Activated effector memory CD4-positive, alpha-beta T cell treated with anti-CD3 and anti-CD28 coated beads, Interleukin-2, amount 50 U/mL, for 16 hours (primary cell): ENCODE measurements around the gene SLC25A28.
"Not testable (repeated sequence)": the region's sequence is repeated elsewhere in the genome, so short reads cannot be mapped to it uniquely, and the experiment has no call there.

Experiments used
- DNase-seq: peaks from one replicate; pipeline ENCODE4 v3.0.0-alpha.2; 2020

SLC25A28 gene

DNA sequence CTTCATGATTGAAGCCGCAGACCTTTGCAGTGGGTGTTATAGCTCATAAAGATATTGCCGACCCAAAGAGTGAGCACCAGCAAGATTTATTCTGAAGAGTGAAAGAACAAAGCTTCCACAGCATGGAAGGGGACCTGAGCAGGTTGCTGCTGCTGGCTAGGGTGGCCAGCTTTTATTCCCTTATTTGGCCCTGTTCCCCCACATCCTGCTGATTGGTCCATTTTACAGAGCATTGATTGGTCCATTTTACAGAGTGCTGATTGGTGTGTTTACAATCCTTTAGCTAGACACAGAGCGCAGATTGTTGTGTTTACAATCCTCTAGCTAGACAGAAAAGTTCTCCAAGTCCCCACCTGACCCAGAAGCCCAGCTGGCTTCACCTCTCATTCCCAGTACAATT is 4.9 kb upstream of the SLC25A28 start:
- DNase-seq, result not testable (repeated sequence)

DNA sequence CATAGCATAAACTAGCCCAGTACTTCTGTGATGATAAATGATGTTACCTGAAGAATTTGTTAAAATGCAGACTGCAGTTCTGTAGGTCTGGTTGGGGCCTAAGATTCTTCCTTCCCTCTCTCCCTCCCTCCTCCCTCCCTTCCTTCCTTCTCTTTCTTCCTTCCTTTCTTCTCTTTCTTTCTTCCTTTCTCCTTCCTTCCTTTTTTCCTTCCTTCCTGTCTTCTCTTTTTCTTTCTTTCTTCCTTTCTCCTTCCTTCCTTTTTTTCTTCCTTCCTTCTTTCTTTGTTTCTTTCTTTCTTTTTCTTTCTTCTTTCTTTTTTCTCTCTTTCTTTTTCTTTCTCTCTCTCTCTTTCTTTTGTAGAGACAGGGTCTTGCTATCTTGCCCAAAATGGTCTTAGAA is 3.7 kb upstream of the SLC25A28 start:
- no peak for DNase-seq

DNA sequence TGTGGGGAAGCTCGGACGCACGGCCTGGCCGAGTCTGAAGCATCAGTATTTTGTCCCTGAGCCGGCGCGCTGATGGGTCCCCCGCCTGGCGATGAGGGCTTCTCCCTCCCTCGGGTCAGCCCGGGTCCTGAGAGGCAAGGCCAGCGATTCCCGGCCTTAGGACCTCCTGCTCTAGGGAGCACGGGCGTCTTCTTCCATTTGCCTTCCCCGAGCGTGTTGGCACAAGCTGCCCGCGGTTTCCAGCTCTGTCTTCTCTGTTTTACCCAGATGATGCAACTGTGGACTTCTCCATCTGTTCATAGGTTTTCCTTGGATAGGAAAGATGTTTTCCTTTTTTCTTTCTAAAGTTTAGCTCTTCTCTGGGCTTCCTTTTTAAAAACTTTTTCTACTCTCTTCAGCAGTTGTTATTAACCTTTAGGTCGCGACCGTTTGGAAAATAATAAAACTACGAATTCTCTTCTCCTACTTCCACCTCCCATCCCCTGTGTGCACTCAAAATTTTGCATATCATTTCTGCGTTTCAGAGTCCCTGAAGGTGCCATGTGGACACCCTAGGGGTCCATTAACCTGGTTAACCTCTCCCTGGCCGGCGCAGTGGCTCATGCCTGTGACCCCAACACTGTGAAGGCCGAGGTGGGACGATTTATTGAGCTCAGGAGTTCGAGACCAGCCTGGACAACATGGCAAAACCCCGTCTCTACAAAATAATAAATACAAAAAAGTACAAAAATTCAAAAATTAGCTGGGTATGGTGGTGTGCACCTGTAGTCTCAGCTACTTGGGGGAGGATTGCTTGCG is 1.4 kb upstream of the SLC25A28 start:
- DNase-seq, result no peak

DNA sequence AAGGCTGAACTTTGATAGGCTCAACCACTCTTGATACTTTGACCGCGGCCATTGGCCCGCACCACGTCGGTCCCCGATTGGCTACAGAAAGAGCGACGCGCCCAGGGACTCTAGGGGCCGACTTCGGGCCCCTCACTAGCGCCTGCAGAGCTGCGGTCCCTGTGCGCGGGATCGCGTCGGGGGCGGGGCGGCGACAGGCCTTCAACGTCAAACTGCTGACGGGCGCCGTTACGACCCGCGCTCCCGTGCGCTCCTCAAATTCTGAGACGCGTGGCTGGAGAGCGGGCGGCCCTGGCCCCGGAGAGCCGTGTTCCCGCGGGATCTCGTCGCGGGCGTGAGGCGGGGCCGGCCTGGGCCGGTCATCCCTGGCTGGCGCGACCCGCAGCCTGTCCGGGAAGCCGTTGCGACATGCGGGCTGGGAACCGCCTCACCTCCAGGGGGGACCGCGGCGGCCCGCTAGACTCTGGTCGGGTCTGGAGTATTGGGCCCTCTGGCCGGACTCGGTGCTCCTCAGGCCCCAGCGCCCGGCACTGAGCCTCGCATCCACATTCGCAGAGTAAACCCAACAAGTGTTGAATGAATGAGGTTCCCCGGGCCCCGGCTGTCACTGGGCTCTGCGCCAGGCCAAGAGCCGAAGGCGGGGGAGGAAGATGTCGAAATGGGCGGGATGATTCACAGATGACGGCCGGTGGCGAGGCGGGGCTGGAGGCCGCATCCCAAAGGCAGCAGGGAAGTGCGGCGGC is 643 bp upstream of the SLC25A28 start:
- peak; percentile 96 for DNase-seq

DNA sequence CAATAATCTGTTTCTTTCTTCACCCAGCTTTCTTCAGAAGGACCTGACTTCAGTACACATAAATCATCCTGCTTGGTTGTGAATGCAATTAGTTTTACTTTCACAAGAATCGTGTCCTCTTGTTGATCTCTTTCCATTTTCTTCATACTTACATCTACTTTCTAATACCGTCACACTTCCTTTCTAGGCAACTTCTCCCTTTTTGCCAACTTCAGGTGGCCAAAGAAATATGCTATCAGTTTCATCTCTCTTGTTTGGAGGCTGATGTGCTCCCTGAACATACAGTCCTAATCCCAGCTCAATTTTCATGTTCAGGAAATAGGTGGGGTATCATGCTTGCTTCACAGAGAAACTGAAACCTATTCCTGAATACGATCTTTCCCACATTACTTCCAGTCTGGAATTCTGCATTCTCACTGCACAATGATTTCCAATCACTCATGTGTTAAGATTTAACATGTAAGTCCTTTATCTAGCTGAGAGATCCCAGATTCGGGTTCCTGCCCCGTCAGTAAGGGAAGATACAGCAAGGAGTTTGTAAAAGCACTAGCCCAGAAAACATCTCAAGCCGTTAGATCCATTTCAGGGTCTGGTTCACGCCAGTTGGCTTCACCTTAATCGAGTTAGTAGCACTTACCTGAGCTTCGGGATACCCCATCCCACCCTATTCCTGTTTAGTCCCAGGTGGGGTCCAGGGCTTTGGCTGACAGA is 994 bp downstream of the SLC25A28 start:
- DNase-seq, result no peak

DNA sequence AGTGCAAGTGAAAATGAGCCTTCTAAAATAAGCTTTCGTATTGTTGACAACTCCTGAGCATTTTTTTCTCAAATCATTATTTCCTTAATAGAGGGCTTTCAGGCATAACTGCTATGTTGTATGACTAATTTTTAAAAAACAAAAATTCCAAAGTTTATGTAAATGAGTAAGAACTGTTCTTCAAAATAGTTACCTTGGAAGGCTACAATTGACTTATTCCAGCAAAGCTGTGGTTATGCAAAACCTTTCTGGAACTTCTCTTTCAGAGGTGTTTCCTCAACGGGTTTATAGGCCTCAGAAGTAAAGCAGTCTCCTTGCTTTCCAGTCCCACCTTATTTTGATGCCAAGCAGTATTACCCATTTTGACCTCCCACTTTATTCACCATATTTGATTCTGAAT is 2.5 kb downstream of the SLC25A28 start:
- DNase-seq, result no peak

DNA sequence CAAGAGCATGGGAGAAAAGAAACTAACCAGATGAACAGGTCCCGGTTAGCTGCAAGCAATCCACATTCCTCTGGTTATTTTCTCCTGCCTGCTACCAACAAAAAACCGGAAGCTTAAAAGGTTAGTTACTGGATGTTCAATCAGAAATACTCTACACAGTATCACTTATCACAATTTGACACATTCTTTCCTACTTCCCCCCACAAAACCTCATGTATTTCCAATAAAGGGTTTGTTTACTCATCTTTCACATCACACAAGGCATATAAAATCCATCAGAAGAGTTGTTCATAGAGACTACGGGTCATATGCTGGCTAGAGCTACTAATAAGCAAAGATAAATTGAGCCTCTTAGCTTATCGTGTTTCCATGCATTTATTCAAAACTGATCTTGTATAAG is 4.8 kb downstream of the SLC25A28 start:
- no peak for DNase-seq

DNA sequence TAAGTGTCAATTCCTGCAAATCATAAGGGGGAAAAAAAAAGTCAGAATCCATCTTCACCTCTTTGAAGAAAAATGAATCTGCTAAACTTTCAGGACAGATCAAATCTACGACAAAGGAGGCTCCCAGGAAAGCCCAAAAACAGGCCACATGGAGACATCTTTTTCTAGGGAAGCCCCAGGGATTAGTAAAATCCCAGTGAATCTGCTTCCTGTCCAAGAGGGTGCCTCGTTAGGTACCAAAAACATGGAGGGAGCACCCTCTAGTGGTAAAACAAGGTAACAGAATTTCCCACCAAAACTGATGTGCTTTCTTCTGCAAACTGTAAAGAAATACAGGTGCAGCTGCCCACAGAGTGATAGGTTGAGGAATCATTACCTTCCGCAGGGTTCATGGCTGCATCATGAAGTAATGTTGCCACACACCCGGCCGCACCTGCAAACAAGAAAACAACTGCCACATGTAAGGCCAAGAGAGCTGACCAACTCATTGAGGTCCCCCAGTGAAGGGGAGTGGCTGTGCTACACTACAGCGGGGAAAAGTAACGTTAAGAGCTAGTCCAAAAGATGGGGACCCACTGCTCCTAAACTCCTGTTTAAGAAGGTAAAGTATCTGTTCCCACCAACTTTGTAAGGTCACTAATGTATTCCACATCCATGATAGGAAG is 7.9 kb downstream of the SLC25A28 start:
- no peak for DNase-seq

DNA sequence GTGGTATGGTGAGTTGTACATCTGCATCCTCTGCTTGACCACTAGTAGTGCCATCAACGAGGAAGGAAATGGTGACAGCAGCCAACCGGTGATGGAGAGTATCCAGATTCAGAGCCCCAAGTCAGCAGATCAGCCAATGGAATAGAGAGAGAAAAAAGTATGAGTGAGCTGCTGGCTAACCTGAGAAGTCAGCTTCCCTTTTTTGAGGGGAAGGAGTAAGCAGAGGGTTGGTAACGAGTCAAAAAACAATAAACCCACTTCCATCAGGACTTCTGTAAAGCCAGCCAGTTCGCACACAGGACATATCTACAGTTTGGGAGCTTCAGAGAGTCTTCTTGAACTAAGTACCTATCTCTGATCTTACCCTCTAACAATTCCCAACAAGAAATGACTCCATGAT is 8.9 kb downstream of the SLC25A28 start:
- DNase-seq, result no peak

DNA sequence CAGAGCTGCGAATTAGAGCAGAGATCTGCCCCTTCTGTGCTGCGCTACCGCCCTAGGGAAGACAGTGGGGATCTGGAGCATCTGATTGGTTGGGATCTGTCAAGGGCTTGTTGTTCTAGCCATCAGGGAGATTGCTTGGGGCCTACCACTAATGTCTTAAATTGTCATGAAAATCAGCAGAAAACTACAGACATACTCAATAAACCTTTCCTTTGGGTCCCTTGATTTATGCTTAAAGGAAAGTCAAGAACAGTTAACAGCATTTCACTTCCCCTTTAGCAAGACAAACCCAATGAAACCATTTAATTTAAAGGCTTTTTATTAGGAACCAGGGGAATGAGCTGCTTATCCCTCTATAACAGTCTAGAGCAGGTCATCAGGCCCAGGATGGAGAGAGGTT is 10.0 kb downstream of the SLC25A28 start:
- DNase-seq, result no peak

DNA sequence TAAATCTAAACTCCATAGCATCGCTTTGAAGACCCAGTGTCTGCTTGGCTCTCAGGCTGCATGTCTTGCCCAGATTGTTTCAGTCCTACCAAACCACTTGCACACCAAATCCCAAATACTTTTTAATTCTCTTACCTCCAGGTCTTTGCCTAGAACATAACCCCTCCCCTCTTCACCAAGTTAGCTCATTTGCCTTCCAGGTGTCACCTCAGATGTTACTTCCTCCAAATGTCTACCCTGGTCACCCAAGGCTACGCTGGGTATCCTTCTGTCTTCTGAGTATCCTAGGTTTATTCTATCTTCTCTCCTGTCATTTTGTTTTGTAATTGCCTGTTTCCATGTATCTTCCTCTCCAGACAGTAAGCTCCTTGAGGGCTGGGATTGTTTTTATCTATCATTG is 11.1 kb downstream of the SLC25A28 start:
- no peak for DNase-seq

DNA sequence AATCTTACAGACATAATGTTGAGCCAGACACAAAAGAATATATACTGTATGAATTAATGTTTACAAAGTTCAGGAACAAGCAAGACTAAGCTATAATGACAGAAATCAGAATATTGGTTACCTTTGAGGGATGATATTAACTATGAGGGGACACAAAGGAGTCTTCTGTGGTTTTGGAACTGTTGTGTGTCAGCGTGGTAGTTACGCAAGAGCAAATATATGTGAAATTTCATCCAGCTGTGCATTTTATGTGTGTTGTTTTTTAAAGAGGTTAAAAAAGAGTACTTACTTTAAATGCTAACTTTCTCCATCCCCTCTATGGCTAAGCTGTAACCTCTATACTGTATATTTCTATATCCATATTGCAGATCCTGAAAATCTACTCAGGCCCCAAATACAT is 14.9 kb downstream of the SLC25A28 start:
- no peak for DNase-seq

DNA sequence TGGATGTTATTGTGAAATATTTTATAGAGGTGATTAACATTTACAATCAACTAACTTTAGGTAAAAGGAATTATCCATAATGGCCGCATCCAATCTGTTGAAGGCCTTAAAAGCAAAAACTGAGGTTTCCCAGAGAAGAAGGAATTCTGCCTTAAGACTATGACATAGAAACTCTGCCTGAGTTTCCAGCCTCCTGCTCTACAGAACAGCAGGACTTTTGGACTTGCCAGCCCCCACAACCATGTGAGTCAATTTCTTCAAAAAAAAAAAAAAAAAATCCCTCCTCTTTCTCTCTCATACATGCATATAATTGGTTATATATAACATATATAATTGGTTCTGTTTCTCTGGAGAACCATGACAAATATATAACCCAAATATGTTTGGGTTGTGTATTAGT is 15.4 kb downstream of the SLC25A28 start:
- DNase-seq, result no peak

DNA sequence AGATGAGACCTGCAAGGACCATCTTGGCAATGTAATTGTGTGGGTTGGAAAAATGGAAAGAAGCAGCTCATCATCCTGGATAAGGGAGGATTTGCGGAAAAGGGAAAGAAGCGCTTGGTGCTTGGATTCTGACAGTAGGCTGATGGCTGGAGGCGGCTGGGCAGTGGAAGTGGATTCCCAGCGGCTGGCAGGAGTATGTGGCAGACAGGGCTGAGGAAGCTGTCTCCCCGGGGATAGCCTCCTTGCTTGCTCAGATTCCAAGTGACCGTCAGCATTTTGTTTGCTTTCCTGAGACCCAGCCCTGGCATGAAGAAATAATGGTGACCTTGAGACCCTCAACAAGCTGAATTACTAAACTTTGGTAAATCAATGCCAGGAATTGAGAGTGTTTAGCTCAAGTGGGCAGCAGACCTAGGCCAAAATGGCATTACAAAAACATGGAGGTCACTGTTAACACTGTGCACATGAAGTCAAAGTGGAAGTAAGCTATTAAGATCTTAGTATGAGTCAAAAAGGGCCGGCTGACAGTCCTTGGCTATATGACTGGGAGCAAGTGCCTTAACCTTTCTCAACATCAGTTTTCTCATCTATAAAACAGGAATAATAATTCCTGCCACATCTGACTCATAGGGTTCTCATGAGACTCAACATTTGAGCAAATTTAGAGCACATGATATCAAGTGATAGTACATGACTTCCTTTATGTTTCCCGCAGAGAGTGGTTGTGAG is 21.3 kb downstream of the SLC25A28 start:
- no peak for DNase-seq

DNA sequence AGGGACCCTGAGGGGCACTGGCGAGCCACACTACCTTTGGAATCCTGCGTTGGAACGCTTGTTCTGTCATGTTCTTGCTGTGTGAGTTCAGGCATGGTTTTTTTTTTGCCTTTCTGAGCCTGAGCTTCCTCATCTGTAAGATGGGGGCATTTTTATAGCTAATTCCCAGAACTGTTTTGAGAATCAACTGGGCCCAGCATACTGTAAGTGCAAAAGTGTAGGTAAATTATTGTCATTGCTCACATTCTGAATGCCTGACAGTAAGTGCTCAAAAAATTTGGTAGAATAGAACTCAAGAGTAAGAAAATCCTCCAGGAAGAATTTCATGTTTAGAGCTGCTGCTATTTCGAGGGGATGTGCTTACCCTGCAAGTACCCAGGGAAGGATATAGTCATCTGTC is 22.2 kb downstream of the SLC25A28 start:
- no peak for DNase-seq

DNA sequence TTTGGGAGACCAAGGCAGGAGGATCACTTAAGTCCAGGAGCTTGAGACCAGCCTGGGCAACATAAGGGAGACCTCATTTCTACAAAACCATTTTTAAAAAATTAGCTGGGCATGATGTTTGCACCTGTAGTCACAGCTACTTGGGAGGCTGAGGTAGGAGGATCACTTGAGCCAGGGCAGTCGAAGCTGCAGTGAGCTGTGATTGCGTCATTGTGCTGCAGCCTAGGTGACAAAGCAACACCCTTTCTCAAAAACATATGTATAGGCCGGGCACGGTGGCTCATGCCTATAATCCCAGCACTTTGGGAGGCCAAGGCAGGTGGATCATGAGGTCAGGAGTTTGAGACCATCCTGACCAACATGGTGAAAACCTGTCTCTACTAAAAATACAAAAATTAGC is 23.5 kb downstream of the SLC25A28 start:
- DNase-seq, result not testable (repeated sequence)

DNA sequence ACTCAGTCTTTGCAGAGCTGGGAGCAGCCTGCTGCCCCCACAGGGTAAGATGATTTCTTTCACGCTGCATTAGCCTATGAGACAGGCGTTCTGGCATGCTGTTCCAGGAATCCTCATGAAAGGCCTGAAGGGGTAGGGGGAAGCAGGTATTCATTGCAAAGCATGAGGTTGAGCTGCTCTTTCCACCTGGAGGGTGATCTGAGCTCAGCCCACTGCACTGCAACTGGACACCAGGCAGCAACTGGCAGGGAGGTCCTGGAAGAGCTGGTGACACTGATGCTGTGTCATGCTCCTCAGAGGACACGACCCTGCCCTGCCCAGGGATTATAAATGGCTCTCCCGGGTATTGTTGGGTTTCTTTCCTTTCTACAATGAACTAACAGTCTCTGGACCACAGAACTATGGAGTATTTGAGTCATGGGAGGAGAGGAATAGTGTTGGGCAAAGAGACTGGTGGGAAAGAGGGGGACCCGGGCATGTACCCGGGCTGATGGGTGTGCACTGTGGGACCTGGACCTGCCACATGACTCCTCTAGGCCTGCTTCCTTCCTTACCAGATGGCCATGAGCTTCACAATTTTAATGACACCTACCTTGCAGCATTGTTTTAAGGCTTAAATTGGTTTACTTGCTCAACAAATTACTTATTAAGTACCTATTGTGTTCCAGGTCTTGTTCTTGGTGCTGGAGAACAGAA is 24.3 kb downstream of the SLC25A28 start:
- DNase-seq, result no peak

DNA sequence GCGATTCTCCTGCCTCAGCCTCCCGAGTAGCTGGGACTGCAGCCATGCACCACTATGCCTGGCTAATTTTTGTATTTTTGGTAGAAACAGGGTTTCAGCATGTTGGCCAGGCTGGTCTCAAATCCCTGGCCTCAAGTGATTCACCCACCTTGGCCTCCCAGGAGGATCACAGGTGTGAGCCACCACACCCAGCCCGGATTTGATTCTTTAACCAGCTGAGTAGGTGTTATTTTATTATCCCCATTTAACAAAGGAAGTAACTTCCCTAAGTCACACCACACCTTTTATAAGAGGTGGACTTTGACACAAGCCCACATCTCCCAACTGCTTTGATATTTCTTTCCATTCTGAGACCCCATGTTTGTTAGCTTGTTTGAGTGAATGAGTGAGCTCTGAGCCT is 25.0 kb downstream of the SLC25A28 start:
- DNase-seq, result no peak

DNA sequence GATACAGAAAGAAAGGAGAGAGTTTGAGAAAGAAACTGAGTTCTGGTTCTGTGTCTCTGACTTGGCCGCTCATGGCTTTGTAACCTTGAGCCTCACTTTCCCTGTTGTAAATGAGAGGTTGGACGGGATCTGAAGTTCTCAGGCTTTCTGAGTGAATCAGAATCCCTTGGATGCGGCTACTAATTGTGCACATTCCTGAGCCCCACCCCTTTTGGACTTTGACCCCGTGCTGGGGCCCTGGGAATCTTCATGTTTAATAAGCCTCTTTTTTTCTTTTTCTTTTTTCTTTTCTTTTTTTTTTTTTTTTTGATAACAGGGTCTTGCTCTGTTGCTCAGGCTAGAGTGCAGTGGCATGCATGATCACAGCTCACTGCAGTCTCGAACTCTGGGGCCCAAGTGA is 26.9 kb downstream of the SLC25A28 start:
- no peak for DNase-seq

DNA sequence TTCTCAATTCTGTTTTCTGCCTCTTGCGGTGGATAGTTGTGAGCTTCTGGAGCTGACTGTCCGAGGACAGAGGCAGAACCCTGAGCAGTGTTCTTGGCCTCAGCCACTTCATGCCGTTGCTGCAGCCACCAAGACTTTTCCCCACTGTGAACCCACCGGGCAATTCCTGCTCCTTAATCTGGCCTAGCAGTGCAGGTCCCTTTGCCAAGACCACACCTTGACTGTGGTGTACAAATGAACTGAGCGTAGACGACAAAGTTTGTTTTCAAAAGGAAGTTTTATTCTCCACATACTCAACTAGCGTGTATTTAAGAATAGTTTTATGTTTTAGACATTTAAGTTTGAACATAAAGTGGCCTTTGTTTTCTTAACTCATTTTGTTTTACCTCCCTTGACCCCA is 29.4 kb downstream of the SLC25A28 start:
- no peak for DNase-seq

DNA sequence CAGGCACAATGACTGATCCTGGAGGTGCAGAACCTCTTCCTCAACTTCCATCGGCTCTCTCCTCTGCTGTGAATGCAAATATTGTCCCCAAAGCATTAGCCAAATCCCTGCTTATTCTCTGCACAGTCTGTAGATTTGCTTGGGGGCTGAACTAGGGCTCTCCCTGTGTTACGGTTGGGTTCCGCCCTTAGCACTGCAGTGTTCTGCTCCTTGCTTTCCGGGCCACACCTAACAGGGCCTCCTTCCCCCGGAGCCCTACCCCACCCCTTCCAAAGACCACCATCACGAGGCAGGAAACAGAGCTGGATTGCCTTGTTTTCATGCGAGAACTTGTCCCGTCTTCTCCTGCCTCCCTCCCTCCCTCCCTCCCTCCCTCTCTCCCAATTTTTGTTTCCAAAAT is 36.6 kb downstream of the SLC25A28 start:
- DNase-seq, result no peak

DNA sequence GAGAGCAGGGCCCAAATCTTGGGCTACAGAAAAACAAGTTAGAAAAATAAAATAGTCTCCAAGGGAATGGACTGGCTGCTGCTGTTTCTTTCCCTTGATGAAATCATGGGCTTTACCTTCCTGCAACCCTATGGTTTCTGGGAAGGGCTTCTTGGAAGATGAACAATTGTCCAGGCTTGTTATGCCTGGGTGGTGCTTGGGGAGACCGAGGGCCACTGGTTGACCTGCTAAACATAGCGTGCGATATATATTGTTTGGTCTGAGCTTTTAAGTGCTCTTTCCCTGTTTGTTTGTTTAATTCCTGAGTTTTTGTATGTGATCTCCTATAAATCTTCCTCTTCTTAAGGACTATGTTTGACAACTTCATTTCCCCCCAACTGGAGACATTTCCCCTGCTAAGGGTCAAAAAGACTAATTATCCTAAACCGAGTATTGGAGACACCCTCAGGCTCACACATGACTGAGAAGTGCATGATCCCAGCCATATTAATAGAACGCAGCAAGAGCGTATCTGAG is 37.9 kb downstream of the SLC25A28 start:
- no peak for DNase-seq
